Psoas muscle (tissue), 8 donors: ENCODE data around the gene ENPP1. TPM values are rescaled to one million over a fixed set of nuclear protein-coding genes. Genes with fewer than 3 reads are reported as not detected.

ENCODE experiments used
- ATAC-seq, 4 donors: fragments of 200-7000 bp; cut with Tn5 transposase; one replicate each; pipeline ENCODE4 v1.9.1; 2020; ENCODE audit warnings: moderate library complexity in 3 of 4, mild to moderate bottlenecking in 2 of 4
- DNase-seq, 2 donors: peaks; one replicate each; pipeline ENCODE4 v3.0.0-alpha.2; 2020
- H3K27ac ChIP-seq: fragments of 200-600 bp; one replicate; pipeline ENCODE4 v1.8.0; 2022
- H3K27me3 ChIP-seq, 3 donors: fragments of 200-600 bp in 1 of 3; one replicate each; pipeline versions ENCODE4 v1.6.1 to v1.8.0; 2013 to 2022; ENCODE audit warnings: low read length in 2 of 3, mild to moderate bottlenecking in 2 of 3, moderate library complexity in 1 of 3; ENCODE audit not compliant: insufficient read depth in 3 of 3
- H3K36me3 ChIP-seq, 2 donors: fragments of 200-600 bp in 1 of 2; one replicate each; pipeline versions ENCODE4 v1.6.1 to v1.8.0; 2013 to 2022; ENCODE audit warnings: low read depth in 1 of 2, mild to moderate bottlenecking in 1 of 2, moderate library complexity in 1 of 2; ENCODE audit not compliant: insufficient read depth in 1 of 2
- H3K4me1 ChIP-seq: fragments of 200-600 bp; one replicate; pipeline ENCODE4 v1.8.0; 2022
- H3K4me3 ChIP-seq: fragments of 200-600 bp; one replicate; pipeline ENCODE4 v1.8.0; 2022; ENCODE audit warnings: mild to moderate bottlenecking
- H3K9me3 ChIP-seq: fragments of 200-600 bp; one replicate; pipeline ENCODE4 v1.8.0; 2022
- WGBS, 3 donors: extraction: QIAGEN DNeasy Blood & Tissue Kit; methylation state at CpG; one replicate each; pipeline versions ENCODE4 v1.1.6 to v1.1.7; 2013; 5-methylcytosine and 5-hydroxymethylcytosine counted together
- intact Hi-C, 2 donors: fragments of 100-400 bp; cut with DNase I; formaldehyde crosslinking; loops; one replicate each; pipeline versions ENCODE4 v1.11.0 to v1.14.2; 2022
- polyA plus RNA-seq, 3 donors: library from polyadenylated mRNA; stranded (reverse); fragments of 200-250 nt; gene quantifications; one replicate each; pipeline ENCODE4 v1.2.3, GENCODE V29; 2013
- total RNA-seq, 4 donors: library from RNA; stranded (reverse); fragmentation: NEBNext Ultra II Directional in 2 of 4; extraction: Animal tissue kit (Norgen Biotek cat#: 25700) in 2 of 4; gene quantifications; one replicate each; pipeline versions ENCODE4 v1.2.1 to v1.2.4, GENCODE V29; 2021 to 2023
- TF ChIP-seq, protein P1 (sequence below): fragments of 200-600 bp; IDR thresholded peaks from one replicate; pipeline ENCODE4 v1.8.0; 2022; ENCODE audit warnings: antibody characterized with exemption
- donor health status: healthy with polysubstance abuse.
- donor health status: DM: no; HTN: no; CAD: no; lungs with moderate emphysema.
- donor health status: Bipolar disorder and iron deficiency.
- donor health status: healthy.
- donor health status: DM: yes; HTN: yes; CAD: no.
- donor health status: DM: no; HTN: no; CAD: no.
- donor health status: DM: no; HTN: no; CAD: no.
- donor health status: DM: yes; HTN: yes; CAD: no.

The ENPP1 gene
- total and polyA plus RNA-seq, 7 donors, result 0.65 to 4.9 (median 1.6) TPM

DNA sequence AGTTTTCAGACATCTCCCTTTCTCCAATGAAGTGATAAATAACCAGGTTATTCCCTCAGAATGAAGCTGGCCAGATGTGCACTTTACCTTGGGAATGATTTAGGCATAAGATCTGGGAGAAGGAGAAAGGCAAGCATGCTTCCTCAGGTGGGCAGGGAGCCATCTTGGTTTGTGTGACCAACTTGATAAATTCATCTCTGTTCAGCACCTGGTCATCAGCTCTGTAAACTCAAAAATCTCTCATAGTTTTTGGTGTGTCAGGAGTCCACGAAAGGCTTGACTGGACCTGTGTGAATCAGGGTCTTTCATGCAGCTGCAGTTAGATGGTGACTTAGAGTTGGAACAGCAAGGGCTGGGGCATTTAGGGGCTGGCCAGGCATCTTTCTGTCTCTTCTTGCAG is 24.5 kb downstream of the ENPP1 start:
- no peak for DNase-seq
- Histone ChIP-seq H3K4me1 (no peaks in the 10 kb centered on the region), H3K9me3 (no peaks in the 10 kb centered on the region), H3K27me3 (no peaks in the 10 kb centered on the region), H3K36me3 (no peaks in the 10 kb centered on the region), H3K4me3 (no peak overlapping the region), H3K27ac (no peak overlapping the region)
- intact Hi-C loops, result no loop called here
- no peak for ATAC-seq
- WGBS, 3 donors, result 89 to 100% (median 92%) methylated on average over 1 of the region's 1 CpG
- TF ChIP-seq, protein P1, sequence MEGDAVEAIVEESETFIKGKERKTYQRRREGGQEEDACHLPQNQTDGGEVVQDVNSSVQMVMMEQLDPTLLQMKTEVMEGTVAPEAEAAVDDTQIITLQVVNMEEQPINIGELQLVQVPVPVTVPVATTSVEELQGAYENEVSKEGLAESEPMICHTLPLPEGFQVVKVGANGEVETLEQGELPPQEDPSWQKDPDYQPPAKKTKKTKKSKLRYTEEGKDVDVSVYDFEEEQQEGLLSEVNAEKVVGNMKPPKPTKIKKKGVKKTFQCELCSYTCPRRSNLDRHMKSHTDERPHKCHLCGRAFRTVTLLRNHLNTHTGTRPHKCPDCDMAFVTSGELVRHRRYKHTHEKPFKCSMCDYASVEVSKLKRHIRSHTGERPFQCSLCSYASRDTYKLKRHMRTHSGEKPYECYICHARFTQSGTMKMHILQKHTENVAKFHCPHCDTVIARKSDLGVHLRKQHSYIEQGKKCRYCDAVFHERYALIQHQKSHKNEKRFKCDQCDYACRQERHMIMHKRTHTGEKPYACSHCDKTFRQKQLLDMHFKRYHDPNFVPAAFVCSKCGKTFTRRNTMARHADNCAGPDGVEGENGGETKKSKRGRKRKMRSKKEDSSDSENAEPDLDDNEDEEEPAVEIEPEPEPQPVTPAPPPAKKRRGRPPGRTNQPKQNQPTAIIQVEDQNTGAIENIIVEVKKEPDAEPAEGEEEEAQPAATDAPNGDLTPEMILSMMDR, result no peak

DNA sequence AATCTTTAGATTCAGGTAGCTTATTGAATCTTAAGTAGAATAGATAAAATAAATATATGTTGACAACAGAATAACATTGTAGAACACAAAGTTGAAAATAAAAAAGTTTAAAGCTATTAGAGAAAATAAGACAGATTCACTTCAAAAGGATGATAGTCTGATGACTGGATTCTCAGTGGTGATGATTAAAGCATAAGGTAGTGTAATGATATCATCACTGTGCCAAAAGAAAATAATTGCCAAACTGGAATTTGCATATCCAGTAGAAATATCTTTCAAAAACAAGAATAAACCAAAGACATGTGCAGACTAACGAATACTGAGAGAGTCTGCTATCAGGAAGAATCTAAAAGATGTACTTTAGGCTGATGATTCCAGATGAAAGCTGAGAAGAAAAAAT is 30.2 kb downstream of the ENPP1 start:
- Histone ChIP-seq H3K36me3 (no peaks in the 10 kb centered on the region), H3K27ac (no peak overlapping the region), H3K9me3 (no peaks in the 10 kb centered on the region), H3K27me3 (no peaks in the 10 kb centered on the region), H3K4me1 (no peaks in the 10 kb centered on the region), H3K4me3 (no peak overlapping the region)
- ATAC-seq (no peak), DNase-seq (no peak)
- TF ChIP-seq, protein P1, result no peak
- intact Hi-C loops, result no loop called here
- WGBS, 3 donors, result 83 to 97% (median 88%) methylated on average over 1 of the region's 1 CpG

DNA sequence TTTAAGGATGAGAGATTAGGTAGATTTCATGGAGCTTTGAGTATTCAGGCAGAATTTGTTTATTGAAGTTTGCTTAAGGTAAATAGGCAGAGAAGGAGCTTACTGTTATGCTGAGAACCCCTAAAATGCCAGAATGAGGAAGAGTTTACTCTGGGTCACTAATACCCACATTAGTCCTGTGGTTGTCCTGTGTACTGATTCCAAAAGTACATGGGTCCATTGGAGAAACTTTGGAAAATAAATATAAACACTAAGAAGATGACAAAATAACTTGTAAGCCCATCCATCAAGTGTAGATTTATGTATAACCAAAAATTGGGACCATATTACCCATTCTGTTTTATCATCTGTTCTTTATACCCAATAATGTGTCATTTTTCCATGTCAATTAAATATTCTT is 31.6 kb downstream of the ENPP1 start:
- H3K4me3 ChIP-seq, result no peak overlapping the region
- H3K36me3 ChIP-seq, result no peaks in the 10 kb centered on the region
- no peaks in the 10 kb centered on the region for H3K27me3 ChIP-seq
- no peaks in the 10 kb centered on the region for H3K9me3 ChIP-seq
- TF ChIP-seq, protein P1, result no peak
- H3K4me1 ChIP-seq, result no peaks in the 10 kb centered on the region
- DNase-seq (no peak), ATAC-seq (no peak)
- intact Hi-C loops, result no loop called here
- no peak overlapping the region for H3K27ac ChIP-seq

DNA sequence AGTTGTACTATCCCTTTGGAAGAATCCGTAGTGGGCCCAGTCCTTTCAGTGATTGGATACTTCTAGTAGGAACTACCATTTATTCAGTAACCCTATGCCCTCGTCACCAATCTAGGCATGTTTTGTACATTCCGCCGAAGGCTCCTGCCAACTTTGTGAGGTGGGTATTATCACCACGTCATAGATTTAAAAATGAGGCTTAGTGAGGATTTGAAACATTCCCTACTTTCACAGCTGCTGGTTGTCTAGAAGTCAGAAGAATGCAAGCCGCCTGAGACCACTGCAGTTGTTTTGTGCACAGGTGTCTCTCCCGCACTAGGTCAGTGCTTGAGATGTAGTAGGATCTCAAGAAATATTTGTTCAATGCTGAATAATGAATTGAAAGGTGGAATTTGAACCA is 32.6 kb downstream of the ENPP1 start:
- DNase-seq, result no peak
- ATAC-seq, result no peak
- TF ChIP-seq, protein P1, result no peak
- H3K27ac ChIP-seq, result no peak overlapping the region
- no peaks in the 10 kb centered on the region for H3K9me3 ChIP-seq
- intact Hi-C loops, result no loop called here
- no peaks in the 10 kb centered on the region for H3K4me1 ChIP-seq
- H3K4me3 ChIP-seq, result no peak overlapping the region
- WGBS, 3 donors, result 50 to 62% (median 56%) methylated on average over 7 of the region's 7 CpGs
- no peaks in the 10 kb centered on the region for H3K36me3 ChIP-seq
- no peaks in the 10 kb centered on the region for H3K27me3 ChIP-seq

DNA sequence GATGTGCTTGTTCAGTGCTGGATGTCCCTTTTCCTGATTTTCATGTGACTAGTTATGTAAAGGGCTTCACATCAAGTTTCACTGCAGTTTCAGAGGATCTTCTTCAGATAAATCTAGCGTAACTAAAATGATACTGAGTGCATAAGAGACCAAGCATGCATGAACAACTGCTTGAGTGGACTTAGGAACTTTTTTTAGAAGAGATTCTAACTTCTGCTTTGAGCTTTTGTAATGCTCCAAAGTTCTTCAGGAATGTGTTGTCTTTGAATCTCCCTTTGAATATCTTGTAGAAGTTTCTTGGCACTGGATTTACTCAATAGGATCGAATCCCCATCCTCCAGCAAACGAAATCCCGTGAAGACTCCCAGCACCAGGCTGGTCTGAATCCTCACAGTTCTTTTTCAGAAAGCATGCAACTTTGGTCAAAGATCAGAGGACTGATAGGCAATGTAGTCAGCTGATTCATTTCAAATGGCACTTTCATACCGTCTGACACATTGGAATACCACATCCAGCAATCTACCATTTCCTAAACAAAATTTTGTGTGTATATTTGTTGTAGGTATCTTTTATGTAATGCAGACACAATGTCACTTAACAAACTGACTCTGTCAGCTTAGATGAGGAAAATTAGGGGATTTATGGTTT is 33.2 kb downstream of the ENPP1 start:
- H3K9me3 ChIP-seq, result no peaks in the 10 kb centered on the region
- 58 to 60% (median 60%) methylated on average over 5 of the region's 5 CpGs for WGBS, 3 donors
- intact Hi-C loops, result no loop called here
- no peaks in the 10 kb centered on the region for H3K36me3 ChIP-seq
- H3K4me3 ChIP-seq, result no peak overlapping the region
- TF ChIP-seq, protein P1, result no peak
- no peak for DNase-seq
- H3K27ac ChIP-seq, result no peak overlapping the region
- no peaks in the 10 kb centered on the region for H3K27me3 ChIP-seq
- no peaks in the 10 kb centered on the region for H3K4me1 ChIP-seq
- no peak for ATAC-seq
